K562 (cell line): Measurements from ENCODE around the gene MAST4. TPM values are rescaled to one million over a fixed set of nuclear protein-coding genes. Genes with fewer than 3 reads are reported as not detected.

Experiments used
- ATAC-seq: fragments of 200-7000 bp; cut with Tn5 transposase; 3 replicates; pipeline ENCODE4 v1.9.1; 2020; ENCODE audit warnings: moderate library complexity
- BruUV-seq: library from RNA; stranded (reverse); fragments of 400-500 nt; replicated peaks from 2 replicates; lab custom pipeline; 2021; lab: Mats Ljungman, UMichigan
- CTCF ChIA-PET: fragments of 300-600 bp; formaldehyde crosslinking; extraction: SDS; loops from one replicate; lab custom pipeline; 2021; ENCODE audit warnings: low intra/inter-chr PET ratio; lab: Yijun Ruan, JAX
- POLR2A ChIA-PET: fragments of 300-600, 350-650 bp; sonication (Branson Sonifier 250); formaldehyde crosslinking; extraction: SDS; loops from one replicate; lab custom pipeline; 2021; ENCODE audit warnings: antibody characterized with exemption, inconsistent platforms; lab: Yijun Ruan, JAX
- DNase-seq, 4 experiments: peaks; one replicate each; pipeline versions ENCODE4 v3.0.0 to v3.0.0-alpha.2; 2011 to 2018; ENCODE audit warnings: low spot score in 3 of 4, mixed read lengths in 3 of 4; ENCODE audit errors: extremely low read depth in 1 of 4
- FAIRE-seq: peaks from 2 replicates; lab custom pipeline; 2011; peaks lifted over from hg19 to GRCh38; lab: Jason Lieb, UNC
- H2AFZ ChIP-seq: 2 replicates; pipeline ENCODE4 v1.6.0; 2011; ENCODE audit warnings: low read depth, low read length, control low read depth, inconsistent platforms
- H3K27ac ChIP-seq: fragments of 200-600 bp; 3 replicates; pipeline ENCODE4 v1.8.0; 2011; ENCODE audit warnings: low read depth, mild to moderate bottlenecking, control low read depth, inconsistent platforms, low read length, moderate library complexity, mixed read lengths; ENCODE audit errors: extremely low read depth
- H3K27me3 ChIP-seq, 2 experiments: fragments of 300-600 bp in 1 of 2; 2 replicates in 1 of 2; 3 replicates in 1 of 2; pipeline versions ENCODE4 v1.6.0 to v1.8.0; 2011; ENCODE audit warnings: inconsistent platforms in 2 of 2, low read length in 2 of 2, mild to moderate bottlenecking in 1 of 2, mixed read lengths in 1 of 2, moderate library complexity in 1 of 2; ENCODE audit not compliant: control insufficient read depth in 2 of 2, insufficient read depth in 2 of 2
- H3K36me3 ChIP-seq: fragments of 300-600 bp; 3 replicates; pipeline ENCODE4 v1.8.0; 2011; ENCODE audit warnings: mild to moderate bottlenecking, low read length, inconsistent platforms; ENCODE audit not compliant: control insufficient read depth, insufficient read depth
- H3K4me1 ChIP-seq, 2 experiments: fragments of 200-600 bp in 1 of 2; replicated peaks in 1 of 2; 2 replicates in 1 of 2; 3 replicates in 1 of 2; pipeline versions ENCODE4 v1.5.1 to v1.8.0; 2011; ENCODE audit warnings: inconsistent platforms in 2 of 2, low read length in 2 of 2, mild to moderate bottlenecking in 1 of 2, mixed read lengths in 1 of 2, moderate library complexity in 1 of 2; ENCODE audit not compliant: control insufficient read depth in 2 of 2, insufficient read depth in 2 of 2
- H3K4me2 ChIP-seq: 2 replicates; pipeline ENCODE4 v1.6.1; 2011; ENCODE audit warnings: low read length, control low read depth, inconsistent platforms, mixed read lengths; ENCODE audit not compliant: insufficient read depth
- H3K4me3 ChIP-seq: fragments of 200-600 bp; sonication (generic), shearing (Covaris generic); 2 replicates; pipeline ENCODE4 v1.5.1; 2016; ENCODE audit warnings: control low read depth, inconsistent platforms
- H3K79me2 ChIP-seq: fragments of 200-600 bp; 3 replicates; pipeline ENCODE4 v1.8.0; 2011; ENCODE audit warnings: low read length, inconsistent platforms; ENCODE audit not compliant: control insufficient read depth, insufficient read depth
- H3K9ac ChIP-seq, 2 experiments: 2 replicates each; pipeline versions ENCODE4 v1.6.0 to v1.6.1; 2011; ENCODE audit warnings: low read depth in 2 of 2, low read length in 2 of 2, control low read depth in 1 of 2, inconsistent platforms in 1 of 2, mild to moderate bottlenecking in 1 of 2, mixed read lengths in 1 of 2; ENCODE audit not compliant: insufficient read depth in 1 of 2
- H3K9me1 ChIP-seq: one replicate; pipeline ENCODE4 v1.6.0; 2011; ENCODE audit warnings: inconsistent platforms, mild to moderate bottlenecking, low read length, moderate library complexity; ENCODE audit not compliant: control insufficient read depth, insufficient read depth
- H3K9me3 ChIP-seq: replicated peaks from 2 replicates; pipeline ENCODE4 v1.5.1; 2011; ENCODE audit warnings: low read depth, low read length, inconsistent platforms; ENCODE audit not compliant: control insufficient read depth, insufficient read depth
- H4K20me1 ChIP-seq: replicated peaks from 2 replicates; pipeline ENCODE4 v1.6.1; 2011; ENCODE audit warnings: low read length, inconsistent platforms, mixed read lengths; ENCODE audit not compliant: control insufficient read depth, insufficient read depth
- ADNP ChIP-seq: fragments of 200-800 bp; sonication (Bioruptor generic); IDR thresholded peaks from 2 replicates; pipeline ENCODE4 v1.6.1; 2016; ENCODE audit warnings: missing genetic modification characterization, missing compliant biosample characterization
- ATF1 ChIP-seq, 2 experiments: fragments of 450-650 bp in 1 of 2; IDR thresholded peaks; 2 replicates each; pipeline ENCODE4 v1.6.1; 2016; ENCODE audit warnings: missing compliant biosample characterization in 1 of 2, missing genetic modification characterization in 1 of 2
- C11orf30 ChIP-seq: fragments of 450-650 bp; IDR thresholded peaks from 2 replicates; pipeline ENCODE4 v1.6.1; 2016; ENCODE audit warnings: low read depth, mild to moderate bottlenecking
- CCNT2 ChIP-seq: IDR thresholded peaks from 2 replicates; pipeline ENCODE4 v1.6.1; 2011; ENCODE audit warnings: borderline replicate concordance, low read depth, mild to moderate bottlenecking, moderate library complexity, mixed read lengths, low read length; ENCODE audit not compliant: insufficient read length; ENCODE audit errors: extremely low read depth
- FOXM1 ChIP-seq, 2 experiments: fragments of 450-650 bp in 1 of 2; sonication (generic) in 1 of 2; formaldehyde crosslinking in 1 of 2; IDR thresholded peaks; 2 replicates each; pipeline versions ENCODE4 v1.6.1 to v1.9.0; 2017 to 2022; ENCODE audit warnings: low read depth in 2 of 2, mild to moderate bottlenecking in 2 of 2, missing genetic modification reagents in 1 of 2, moderate library complexity in 1 of 2
- FOXP1 ChIP-seq: sonication (generic); formaldehyde crosslinking; IDR thresholded peaks from 2 replicates; pipeline ENCODE4 v1.8.0; 2022; ENCODE audit warnings: mild to moderate bottlenecking, missing genetic modification reagents
- IRF2 ChIP-seq: sonication (generic); formaldehyde crosslinking; IDR thresholded peaks from 2 replicates; pipeline ENCODE4 v1.8.1; 2022; ENCODE audit warnings: mild to moderate bottlenecking, missing genetic modification reagents
- KLF13 ChIP-seq: fragments of 450-650 bp; IDR thresholded peaks from 2 replicates; pipeline ENCODE4 v1.6.1; 2016; ENCODE audit warnings: missing genetic modification characterization, low read depth, mild to moderate bottlenecking, missing compliant biosample characterization, moderate library complexity, borderline replicate concordance
- MAFF ChIP-seq: IDR thresholded peaks from 2 replicates; pipeline ENCODE4 v1.6.1; 2012; ENCODE audit warnings: low read length, improper control_type of control experiment
- MAFG ChIP-seq: fragments of 450-650 bp; conservative IDR thresholded peaks from 2 replicates; pipeline ENCODE4 v1.6.1; 2016; ENCODE audit warnings: missing genetic modification characterization, missing compliant biosample characterization
- PRPF4 ChIP-seq: fragments of 200-400 bp; formaldehyde crosslinking; IDR thresholded peaks from one replicate; pipeline ENCODE4 v1.6.1; 2017; ENCODE audit warnings: low read length, low read depth, mild to moderate bottlenecking; ENCODE audit not compliant: insufficient read depth, poor library complexity, severe bottlenecking
- RNF2 ChIP-seq: sonication (generic); IDR thresholded peaks from 2 replicates; pipeline ENCODE4 v1.6.1; 2016
- ZFP1 ChIP-seq: fragments of 450-650 bp; formaldehyde crosslinking; IDR thresholded peaks from 2 replicates; pipeline ENCODE4 v1.4.0; 2020; ENCODE audit warnings: mild to moderate bottlenecking, mixed read lengths
- ZNF316 ChIP-seq: fragments of 450-650 bp; IDR thresholded peaks from 2 replicates; pipeline ENCODE4 v1.6.1; 2016
- WGBS: fragments of 100-300 bp; shearing (Covaris generic); methylation state at CpG from one replicate; pipeline ENCODE4 v1.1.6; 2016; ENCODE audit warnings: low coverage, mixed read lengths; ENCODE audit not compliant: insufficient coverage; ENCODE audit errors: missing lambda C conversion rate; 5-methylcytosine and 5-hydroxymethylcytosine counted together
- in situ Hi-C: fragments of 300-500 bp; cut with MboI; formaldehyde crosslinking; loops from 4 replicates; pipeline ENCODE4 v1.15.0; 2018; ENCODE audit warnings: inconsistent platforms, mixed read lengths
- intact Hi-C: fragments of 100-400 bp; cut with micrococcal nuclease; formaldehyde crosslinking; loops from 2 replicates; pipeline ENCODE4 v1.14.2; 2022
- polyA plus RNA-seq, 8 experiments: library from polyadenylated mRNA; depleted of rRNA in 4 of 8; stranded (reverse) in 5 of 8; unstranded in 3 of 8; fragments of >200 nt; fragmentation: Nextera tagmentation in 2 of 8; fragmentation: Illumina TruSeq in 1 of 8; extraction: Ambion mirVana in 2 of 8; extraction: Trizol in 1 of 8; gene quantifications; 2 replicates each; pipeline versions ENCODE4 v1.2.1 to v1.2.3, GENCODE V29; 2011 to 2014; ENCODE audit warnings: inconsistent platforms in 1 of 8, missing spikeins in 1 of 8
- total RNA-seq, 7 experiments: library from RNA; depleted of rRNA in 6 of 7; stranded (reverse); fragments of >200 nt in 6 of 7; fragmentation: Illumina TruSeq in 2 of 7; extraction: Trizol in 2 of 7; gene quantifications; 2 replicates each; pipeline versions ENCODE4 v1.2.1 to v1.2.3, GENCODE V29; 2011 to 2021; ENCODE audit warnings: low replicate concordance in 1 of 7
- TF ChIP-seq, protein P1 (sequence below), 2 experiments: IDR thresholded peaks; 2 replicates each; pipeline ENCODE4 v1.6.1; 2012; ENCODE audit warnings: improper control_type of control experiment in 2 of 2, low read depth in 2 of 2, low read length in 2 of 2, borderline replicate concordance in 1 of 2
- TF ChIP-seq, protein P2 (sequence below): sonication (generic); formaldehyde crosslinking; IDR thresholded peaks from 2 replicates; pipeline ENCODE4 v1.8.0; 2022; ENCODE audit warnings: mild to moderate bottlenecking, low read depth, missing genetic modification reagents

MAST4 gene
- total and polyA plus RNA-seq, 9 of the 15 experiments (the other 6 are each of a cell fraction or from before 2014, with no cell fraction given): 0.88 to 10.1 (median 5.2) TPM

DNA sequence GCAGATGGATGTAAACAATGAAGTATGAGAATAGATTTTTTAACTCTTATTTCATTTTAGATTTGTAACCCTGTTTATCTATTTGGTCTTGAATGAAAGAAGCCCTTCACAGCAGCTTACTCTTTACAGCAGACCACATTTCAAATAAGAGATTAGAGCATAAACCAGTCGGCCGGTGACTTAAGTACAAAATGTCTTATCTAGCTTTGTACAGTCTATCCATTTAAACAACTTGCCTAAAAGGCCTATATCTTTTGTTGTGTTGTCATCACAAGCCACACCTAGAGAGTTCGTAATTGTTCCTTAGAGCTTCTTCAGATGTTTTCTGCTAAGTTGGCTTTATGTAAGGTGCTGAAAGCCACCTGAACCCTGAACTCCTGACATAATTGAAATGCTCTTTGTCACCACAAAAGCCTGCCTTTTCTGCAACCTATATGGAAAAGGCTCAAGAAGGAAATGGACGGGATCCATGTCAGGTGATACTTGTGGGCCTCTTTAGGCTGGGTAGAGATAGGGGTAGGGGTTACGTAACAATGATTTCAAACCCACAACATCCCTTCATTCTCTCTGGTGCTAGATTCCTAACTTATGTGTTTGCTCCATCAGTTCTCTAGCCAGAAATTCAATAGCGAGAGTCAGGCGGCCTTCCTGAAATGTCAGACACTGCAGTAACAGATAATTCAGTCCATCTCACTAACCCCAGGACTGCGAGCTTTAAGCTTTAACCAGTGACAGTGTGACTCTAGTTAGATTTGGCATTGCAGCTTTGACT lies 437.9 kb downstream of the MAST4 start (continued):
- TF ChIP-seq KLF13 (no peak), RNF2 (no peak), ATF1 (CRISPR knock-in tag; IDR thresholded peaks at IDR 0.05) (no peak), ATF1 (tag; IDR thresholded peaks at IDR 0.05) (no peak)

DNA sequence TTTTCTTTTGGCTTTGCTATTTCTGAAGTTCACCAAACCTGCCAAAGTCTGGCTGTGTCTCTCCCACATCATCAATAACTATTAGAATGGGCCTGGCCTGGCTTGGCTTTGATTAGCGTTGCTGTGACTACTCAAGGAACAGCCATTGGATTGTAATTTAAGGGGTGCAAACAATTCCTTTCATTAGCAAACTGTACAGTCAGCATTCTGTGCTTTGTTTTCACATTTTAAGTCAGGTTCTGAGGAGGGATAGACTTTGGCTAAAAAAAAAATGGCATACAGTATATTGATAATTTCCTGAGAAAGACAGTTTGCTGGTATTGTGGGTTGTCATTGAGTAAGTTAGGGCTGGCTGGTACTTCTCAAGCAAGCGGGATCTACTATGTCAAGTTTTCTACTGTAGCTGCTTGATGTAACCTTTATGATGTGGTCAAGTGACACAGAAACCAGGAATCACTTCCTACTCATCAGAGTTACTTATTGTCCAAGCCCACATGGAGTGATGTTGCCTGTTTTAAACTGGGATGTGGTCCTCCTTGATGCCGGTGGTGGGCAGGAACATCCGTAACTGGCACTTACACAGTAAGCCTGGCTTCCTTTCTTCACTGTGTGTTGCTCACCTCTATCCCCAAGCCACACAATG lies 439.0 kb downstream of the MAST4 start:
- no peaks in the 10 kb centered on the region for H3K9me1 ChIP-seq
- intact Hi-C loops (no loop called here), in situ Hi-C loops (no loop called here)
- CTCF ChIA-PET: no interaction called here
- no peak for DNase-seq
- FAIRE-seq: no peak
- H3K4me2 ChIP-seq: no peak overlapping the region
- POLR2A ChIA-PET: no interaction called here
- H3K27me3 ChIP-seq: no peaks in the 10 kb centered on the region
- H3K27ac ChIP-seq: no peak overlapping the region
- 0 out of 3 replicates have a peak, but pooled peaks cover 3% of the 10 kb centered on the region for H3K79me2 ChIP-seq
- WGBS: 76% methylated on average over 4 of the region's 4 CpGs
- no TSS peak for BruUV-seq
- H3K9ac ChIP-seq: no peak overlapping the region
- no peak overlapping the region for H3K4me3 ChIP-seq
- H2AFZ ChIP-seq: no peak overlapping the region
- no peak for ATAC-seq
- 0 out of 2 replicates have a peak, but pooled peaks cover 10% of the 10 kb centered on the region for H4K20me1 ChIP-seq
- no peaks in the 10 kb centered on the region for H3K36me3 ChIP-seq
- H3K4me1 ChIP-seq: peaks cover 0 to 11% of the 10 kb centered on the region in 2 experiments; a peak in 3 of 5 replicates
- no peaks in the 10 kb centered on the region for H3K9me3 ChIP-seq
- TF ChIP-seq C11orf30: peak; percentile 39
- TF ChIP-seq MAFF: peak; percentile 13; the same call in 1 of the 2 replicates
- TF ChIP-seq ZNF316: peak; percentile 69
- 0 out of 2 replicates have a peak, but pooled peaks have one; percentile 21 for TF ChIP-seq MAFG
- no peak for TF ChIP-seq ZFP1 (CRISPR knock-in tag)
- TF ChIP-seq FOXP1 (CRISPR knock-in tag): no peak
- TF ChIP-seq ADNP: no peak
- TF ChIP-seq, protein P1, sequence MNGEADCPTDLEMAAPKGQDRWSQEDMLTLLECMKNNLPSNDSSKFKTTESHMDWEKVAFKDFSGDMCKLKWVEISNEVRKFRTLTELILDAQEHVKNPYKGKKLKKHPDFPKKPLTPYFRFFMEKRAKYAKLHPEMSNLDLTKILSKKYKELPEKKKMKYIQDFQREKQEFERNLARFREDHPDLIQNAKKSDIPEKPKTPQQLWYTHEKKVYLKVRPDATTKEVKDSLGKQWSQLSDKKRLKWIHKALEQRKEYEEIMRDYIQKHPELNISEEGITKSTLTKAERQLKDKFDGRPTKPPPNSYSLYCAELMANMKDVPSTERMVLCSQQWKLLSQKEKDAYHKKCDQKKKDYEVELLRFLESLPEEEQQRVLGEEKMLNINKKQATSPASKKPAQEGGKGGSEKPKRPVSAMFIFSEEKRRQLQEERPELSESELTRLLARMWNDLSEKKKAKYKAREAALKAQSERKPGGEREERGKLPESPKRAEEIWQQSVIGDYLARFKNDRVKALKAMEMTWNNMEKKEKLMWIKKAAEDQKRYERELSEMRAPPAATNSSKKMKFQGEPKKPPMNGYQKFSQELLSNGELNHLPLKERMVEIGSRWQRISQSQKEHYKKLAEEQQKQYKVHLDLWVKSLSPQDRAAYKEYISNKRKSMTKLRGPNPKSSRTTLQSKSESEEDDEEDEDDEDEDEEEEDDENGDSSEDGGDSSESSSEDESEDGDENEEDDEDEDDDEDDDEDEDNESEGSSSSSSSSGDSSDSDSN (IDR thresholded peaks at IDR 0.05; ENCODE audit: borderline replicate concordance in 1 of 2, low read depth in 2 of 2, low read length in 2 of 2): no peak
- no peak for TF ChIP-seq IRF2 (CRISPR knock-in tag)
- no peak for TF ChIP-seq CCNT2
- TF ChIP-seq, protein P2, sequence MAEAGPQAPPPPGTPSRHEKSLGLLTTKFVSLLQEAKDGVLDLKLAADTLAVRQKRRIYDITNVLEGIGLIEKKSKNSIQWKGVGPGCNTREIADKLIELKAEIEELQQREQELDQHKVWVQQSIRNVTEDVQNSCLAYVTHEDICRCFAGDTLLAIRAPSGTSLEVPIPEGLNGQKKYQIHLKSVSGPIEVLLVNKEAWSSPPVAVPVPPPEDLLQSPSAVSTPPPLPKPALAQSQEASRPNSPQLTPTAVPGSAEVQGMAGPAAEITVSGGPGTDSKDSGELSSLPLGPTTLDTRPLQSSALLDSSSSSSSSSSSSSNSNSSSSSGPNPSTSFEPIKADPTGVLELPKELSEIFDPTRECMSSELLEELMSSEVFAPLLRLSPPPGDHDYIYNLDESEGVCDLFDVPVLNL (CRISPR knock-in tag): no peak
- TF ChIP-seq FOXM1 (IDR thresholded peaks at IDR 0.05; ENCODE audit: low read depth): no peak
- no peak for TF ChIP-seq FOXM1 (CRISPR knock-in tag; IDR thresholded peaks at IDR 0.05; ENCODE audit: low read depth)
- no peak for TF ChIP-seq PRPF4
